ENCODE data around the gene THY1.
"Not testable (repeated sequence)": the region's sequence is repeated elsewhere in the genome, so short reads cannot be mapped to it uniquely, and the experiment has no call there.

Gene THY1

DNA sequence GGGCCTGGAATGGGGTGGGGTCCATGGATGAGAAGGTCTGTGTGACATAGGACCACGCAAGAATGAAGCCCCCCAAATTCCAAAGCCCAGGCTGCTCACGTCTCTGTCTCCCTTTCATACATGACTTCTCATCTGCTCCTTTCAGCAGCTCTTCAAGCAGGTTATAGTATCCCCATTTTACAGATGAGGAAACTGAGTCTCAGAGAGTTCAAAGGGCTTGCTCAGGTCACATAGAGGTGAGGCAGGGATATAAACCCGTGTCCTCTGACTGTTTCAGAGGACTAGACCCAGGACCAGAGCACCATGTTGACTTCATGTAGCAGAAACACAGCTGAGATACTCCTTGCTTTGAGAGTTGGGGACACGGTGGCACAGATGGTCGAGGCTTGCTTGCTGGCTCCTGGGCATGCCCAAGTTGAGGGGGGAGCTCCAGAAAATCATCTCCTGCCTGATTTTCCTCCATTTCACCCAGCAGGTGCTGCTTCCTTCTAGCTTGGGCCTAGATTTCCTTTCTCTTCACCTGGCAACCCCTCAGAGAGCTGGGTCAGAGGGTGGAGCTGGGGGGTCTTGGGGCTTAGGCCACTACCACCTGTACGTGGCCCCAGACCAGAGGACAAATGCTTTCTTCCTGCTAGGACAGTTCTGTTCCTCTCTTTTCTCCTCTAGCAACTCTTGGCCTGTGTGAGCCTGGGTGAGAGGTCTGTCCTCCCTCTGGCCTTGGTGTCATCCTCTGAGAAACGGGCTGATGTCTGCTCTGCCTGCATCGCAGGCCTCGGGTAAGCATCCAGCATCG lies 24.1 kb upstream of the THY1 start:
- in situ Hi-C loops (cut with HindIII; ENCODE audit: low pct_ligation_motif_present, low pct_unique_long_range_greater_than_20kb, low sequenced_read_pairs) = no loop called here
- no peak for DNase-seq

DNA sequence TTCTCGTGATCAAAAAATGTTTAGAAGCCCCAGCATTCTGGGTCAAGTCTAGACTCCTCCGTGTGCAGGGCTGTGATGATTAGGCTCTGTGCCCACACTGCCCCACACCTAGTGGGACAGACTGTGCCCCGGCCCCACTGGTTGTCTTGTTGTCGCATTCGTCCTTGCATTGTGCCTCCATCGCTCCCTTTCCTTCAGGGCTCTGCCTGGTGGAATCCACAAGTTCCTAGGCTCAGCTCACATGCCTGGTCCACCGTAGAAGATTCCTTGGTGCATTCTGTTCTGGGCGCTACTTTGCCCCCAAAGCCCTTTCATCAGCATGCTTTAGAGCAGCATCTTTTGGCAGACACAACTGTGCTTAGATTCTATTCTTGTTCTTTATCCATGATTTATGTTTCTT lies 23.5 kb upstream of the THY1 start:
- in situ Hi-C loops (cut with HindIII; ENCODE audit: low pct_ligation_motif_present, low pct_unique_long_range_greater_than_20kb, low sequenced_read_pairs) = no loop called here
- DNase-seq = no peak

DNA sequence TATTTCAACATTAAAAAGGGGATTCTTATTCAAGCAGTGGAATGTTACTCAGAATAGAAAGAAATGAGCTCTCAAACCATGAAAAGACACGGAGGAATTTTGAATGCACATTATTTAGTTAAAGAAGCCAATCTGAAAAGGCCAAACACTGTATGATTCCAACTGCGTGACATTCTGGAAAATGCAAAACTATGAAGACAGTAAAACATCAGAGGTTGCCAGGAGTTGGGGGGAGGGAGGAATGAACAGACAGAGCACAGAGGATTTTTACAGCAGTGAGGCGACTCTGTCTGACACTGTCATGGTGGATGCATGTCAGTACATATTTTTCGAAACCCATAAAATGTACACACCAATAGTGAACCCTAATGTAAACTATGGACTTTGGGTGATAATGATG lies 22.9 kb upstream of the THY1 start:
- in situ Hi-C loops (cut with HindIII; ENCODE audit: low pct_ligation_motif_present, low pct_unique_long_range_greater_than_20kb, low sequenced_read_pairs) = no loop called here

DNA sequence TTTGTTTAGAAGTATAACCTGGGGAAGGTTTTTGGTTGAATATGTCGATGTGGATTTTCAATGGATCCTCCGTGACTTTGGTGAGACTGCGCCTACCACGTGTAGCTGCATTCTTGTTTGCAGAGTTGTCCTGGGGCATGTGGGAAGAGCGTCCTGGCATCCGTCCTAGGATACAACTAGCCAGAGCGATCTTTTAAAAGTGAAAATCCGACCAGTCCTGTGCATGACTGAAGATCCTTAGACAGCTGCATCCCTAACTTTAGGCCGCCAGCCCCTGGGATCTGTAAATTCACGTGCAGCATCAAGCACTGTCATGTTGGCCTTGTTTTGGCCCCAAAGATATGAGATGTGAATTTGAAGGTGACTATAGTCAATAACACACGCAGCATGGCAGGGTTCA lies 22.4 kb upstream of the THY1 start:
- in situ Hi-C loops (cut with HindIII; ENCODE audit: low pct_ligation_motif_present, low pct_unique_long_range_greater_than_20kb, low sequenced_read_pairs) = no loop called here
- DNase-seq = no peak

More for the DNA sequence above, 22.9 kb upstream of the THY1 start:
- no peak for DNase-seq

DNA sequence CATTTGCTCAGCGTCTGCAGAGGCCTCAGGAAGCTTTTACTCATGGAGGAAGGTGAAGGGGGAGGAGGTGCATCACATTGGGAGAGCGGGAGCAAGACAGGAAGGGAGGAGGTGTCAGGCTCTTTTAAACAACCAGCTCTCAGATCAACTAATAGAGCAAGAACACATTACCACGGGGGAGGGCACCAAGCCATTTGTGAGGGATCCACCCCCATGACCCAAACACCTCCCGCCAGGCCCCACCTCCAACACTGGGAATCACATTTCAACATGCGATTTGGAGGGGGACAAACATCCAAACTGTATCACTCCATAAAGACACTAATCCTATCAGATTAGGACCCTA lies 18.9 kb upstream of the THY1 start:
- in situ Hi-C loops (cut with HindIII; ENCODE audit: low pct_ligation_motif_present, low pct_unique_long_range_greater_than_20kb, low sequenced_read_pairs) = no loop called here
- no peak for DNase-seq

DNA sequence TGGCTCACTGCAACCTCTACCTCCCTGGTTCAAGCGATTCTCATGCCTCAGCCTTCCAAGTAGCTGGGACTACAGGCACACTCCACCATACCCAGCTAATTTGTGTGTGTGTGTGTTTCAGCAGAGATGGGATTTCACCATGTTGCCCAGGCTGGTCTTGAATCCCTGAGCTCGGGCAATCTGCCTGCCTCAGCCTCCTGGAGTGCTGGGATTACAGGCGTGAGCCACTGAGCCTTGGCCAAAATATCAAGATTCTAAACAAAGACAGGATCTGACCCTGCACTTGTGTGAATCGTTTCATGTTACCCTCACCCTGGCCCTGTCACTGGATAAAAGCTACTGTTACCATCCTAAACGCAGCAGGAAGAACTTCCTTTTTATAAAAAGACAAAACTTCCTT lies 15.6 kb upstream of the THY1 start:
- DNase-seq = no peak
- in situ Hi-C loops (cut with HindIII; ENCODE audit: low pct_ligation_motif_present, low pct_unique_long_range_greater_than_20kb, low sequenced_read_pairs) = no loop called here

DNA sequence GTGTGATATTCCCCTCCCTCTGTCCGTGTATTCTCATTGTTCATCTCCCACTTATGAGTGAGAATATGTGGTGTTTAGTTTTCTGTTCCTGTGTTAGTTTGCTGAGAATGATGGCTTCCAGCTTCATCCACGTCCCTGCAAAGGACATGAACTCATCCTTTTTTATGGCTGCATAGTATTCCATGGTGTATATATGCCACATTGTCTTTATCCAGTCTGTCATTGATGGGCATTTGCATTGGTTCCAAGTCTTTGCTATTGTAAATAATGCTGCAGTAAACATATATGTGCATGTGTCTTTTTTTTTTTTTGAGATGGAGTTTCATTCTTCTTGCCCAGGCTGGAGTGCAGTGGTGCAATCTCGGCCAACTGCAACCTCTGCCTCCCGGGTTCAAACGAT lies 14.5 kb upstream of the THY1 start:
- DNase-seq; in situ Hi-C loops (cut with HindIII; ENCODE audit: low pct_ligation_motif_present, low pct_unique_long_range_greater_than_20kb, low sequenced_read_pairs): not testable (repeated sequence)

DNA sequence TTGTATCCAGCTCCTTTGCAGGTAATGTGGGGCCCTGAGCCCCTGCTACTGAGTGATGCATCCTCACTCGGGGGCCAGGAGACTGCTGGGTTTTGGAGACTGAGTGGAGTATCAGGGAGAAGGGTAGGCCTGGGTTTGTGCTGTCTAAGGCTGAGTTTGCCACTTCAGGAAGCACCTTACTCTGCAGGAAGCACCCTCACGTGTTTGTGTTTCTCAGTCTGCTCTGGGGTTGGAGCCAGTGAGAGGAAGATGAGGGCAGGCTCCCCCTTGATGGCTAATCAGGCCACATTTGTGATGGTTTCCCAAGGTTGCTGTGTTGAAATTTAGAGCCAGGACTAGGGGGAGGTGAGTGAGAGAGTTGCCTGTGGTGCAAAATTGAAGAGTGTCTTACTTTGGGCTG lies 13.7 kb upstream of the THY1 start:
- DNase-seq = no peak
- in situ Hi-C loops (cut with HindIII; ENCODE audit: low pct_ligation_motif_present, low pct_unique_long_range_greater_than_20kb, low sequenced_read_pairs) = no loop called here

DNA sequence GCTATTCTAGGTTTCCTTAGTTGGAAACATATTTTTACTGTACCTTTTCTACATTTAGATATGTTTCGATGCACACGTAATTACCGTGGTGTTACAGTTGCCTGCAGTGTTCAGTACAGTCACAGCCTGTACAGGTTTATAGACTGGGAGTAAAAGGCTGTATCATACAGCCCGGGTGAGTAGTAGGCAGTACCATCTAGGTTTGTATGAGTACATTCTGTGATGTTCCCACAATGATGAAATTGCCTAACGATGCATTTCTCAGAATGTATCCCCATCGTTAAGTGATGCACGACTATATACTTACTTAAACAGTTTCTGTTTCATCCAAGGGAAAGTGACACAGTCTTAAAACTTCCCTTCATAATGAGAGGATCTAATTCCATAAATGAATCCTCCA lies 13.1 kb upstream of the THY1 start:
- in situ Hi-C loops (cut with HindIII; ENCODE audit: low pct_ligation_motif_present, low pct_unique_long_range_greater_than_20kb, low sequenced_read_pairs) = no loop called here
- DNase-seq = no peak

DNA sequence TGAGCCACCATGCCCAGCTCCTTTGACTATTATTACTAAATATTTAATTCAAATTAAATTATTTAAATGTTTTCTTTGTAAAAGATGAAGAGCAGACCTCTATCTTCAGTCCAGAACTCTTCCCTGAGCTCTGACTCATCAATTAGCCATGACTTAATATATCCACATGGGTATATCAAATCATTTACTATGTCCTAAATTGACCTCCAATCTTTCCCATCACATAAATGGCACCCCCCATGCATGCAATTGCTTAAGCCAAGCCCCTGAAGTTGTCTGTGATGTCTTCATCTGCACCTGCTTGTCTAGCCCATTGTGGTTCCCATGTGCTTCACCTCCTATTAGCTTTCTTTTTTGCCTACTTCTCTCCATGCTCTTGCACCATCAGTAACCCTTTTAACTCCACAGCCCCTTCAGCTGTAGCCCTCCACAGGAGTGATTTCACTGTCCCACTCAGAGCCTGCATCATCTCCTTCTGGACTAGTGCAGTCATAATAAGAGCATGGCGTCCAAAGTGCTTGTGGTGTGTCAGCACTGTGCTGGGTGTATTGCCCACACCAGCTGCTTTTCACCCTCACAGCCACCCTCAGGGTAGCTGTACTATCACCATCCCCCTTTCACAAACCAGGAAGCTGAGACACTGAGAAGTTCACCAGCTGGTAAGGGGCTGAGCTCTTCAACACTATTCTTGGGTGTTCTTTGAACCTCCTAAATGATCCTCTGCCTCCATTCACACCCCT lies 11.8 kb upstream of the THY1 start:
- in situ Hi-C loops (cut with HindIII; ENCODE audit: low pct_ligation_motif_present, low pct_unique_long_range_greater_than_20kb, low sequenced_read_pairs) = no loop called here

DNA sequence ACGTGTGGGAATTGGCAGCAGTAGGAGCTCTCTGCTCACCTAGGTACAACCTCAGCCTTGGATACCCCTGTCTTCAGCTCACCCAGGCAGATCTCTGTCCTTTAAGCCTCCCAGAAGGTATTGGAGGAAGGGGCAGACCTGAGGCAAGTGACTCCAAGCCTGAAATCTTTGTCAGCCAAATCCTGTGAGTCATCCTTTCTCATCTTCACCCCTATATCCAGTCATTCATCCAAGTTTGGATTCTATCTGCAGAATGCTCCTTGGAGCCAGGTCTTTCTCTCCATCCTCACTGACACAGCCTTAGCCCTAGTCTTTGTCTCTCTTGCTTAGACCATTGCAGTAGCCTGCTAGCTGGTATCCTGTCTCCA lies 10.4 kb upstream of the THY1 start:
- DNase-seq = peak; percentile 27

More for the DNA sequence above, 11.8 kb upstream of the THY1 start:
- no peak for DNase-seq

DNA sequence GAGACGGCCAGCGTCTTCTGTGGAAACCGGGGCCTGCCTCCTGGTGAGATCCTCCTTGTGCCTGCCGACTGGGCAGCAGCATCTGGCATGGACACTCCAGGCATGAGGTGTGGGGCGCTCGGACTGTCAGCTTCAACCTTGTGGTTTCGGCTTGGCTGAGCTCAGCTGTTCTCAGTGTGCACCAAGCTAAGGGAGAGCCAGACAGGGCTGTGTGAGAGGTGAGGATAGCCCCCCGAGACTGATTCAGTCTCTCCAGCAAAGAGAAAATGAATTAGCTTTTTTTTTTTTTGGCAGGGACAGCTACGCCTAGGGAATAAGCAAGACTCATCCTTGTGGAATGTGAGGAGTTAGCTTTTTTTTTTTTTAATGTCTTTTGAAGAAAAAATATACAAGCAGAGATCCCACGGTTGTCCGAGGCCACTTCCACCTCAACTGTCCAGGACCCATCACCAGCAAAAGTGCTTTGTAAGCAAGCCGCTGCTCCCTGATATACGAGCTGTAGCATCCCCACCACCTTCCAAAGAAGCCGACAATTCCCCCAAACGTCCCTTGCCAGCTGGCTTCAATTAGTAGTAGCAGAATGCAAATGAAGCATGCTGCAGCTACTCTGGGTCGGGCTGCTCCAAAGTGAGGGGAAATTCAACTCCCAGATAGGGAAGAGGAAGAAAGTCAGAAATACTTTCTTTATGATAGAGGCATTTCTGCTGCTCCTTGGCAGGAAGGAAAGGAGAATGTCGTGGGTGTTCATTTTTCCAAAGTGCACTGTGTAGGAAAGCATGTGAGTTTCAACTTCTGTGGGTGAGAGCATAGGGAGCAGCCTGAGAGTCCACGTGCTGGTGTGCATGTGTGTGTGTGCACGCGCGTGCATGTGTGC lies 9.7 kb upstream of the THY1 start:
- in situ Hi-C loops (cut with HindIII; ENCODE audit: low pct_ligation_motif_present, low pct_unique_long_range_greater_than_20kb, low sequenced_read_pairs) = no loop called here
- DNase-seq = peak; percentile 85

More for the DNA sequence above, 10.4 kb upstream of the THY1 start:
- in situ Hi-C loops (cut with HindIII; ENCODE audit: low pct_ligation_motif_present, low pct_unique_long_range_greater_than_20kb, low sequenced_read_pairs) = no loop called here

DNA sequence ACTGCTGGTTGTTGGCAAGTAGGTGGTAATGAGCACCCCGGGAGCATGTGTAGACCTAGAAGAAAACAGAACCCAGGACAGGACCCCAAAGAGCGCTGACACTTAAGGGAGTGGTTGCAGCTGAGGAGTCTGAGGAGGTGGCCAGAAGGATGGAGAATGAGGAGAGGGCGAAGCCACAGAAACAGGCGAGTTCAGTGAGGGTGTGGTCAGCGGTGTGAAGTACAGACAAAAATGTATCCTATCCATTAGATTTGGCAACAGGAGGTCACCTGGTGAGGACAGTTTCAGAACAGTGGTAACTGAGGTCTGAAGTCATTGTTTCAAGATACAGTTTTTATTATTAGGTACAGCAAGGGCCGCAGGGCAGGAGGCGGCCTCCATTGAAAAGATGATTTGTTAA lies 8.6 kb upstream of the THY1 start:
- no peak for DNase-seq
- in situ Hi-C loops (cut with HindIII; ENCODE audit: low pct_ligation_motif_present, low pct_unique_long_range_greater_than_20kb, low sequenced_read_pairs) = no loop called here

DNA sequence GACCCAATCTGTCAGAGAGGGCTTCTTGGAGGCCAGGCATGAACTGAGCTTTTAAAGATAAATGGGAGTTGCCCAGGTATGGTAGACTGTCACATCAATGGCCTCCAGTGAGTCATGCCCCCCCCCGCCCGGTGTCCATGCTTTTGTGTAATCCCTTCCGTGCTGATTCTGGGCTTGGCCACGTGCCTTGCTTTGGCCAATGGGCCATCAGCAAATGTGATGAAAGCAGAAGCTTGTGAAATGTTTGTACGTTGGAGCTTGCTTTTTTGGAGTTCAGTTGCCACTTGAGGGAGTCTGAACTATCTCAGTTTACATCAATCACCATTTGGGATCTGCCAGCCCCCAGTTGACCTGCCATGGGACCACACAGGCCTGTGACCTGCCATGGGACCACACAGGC lies 4.3 kb upstream of the THY1 start:
- no peak for DNase-seq
- in situ Hi-C loops (cut with HindIII; ENCODE audit: low pct_ligation_motif_present, low pct_unique_long_range_greater_than_20kb, low sequenced_read_pairs) = no loop called here

DNA sequence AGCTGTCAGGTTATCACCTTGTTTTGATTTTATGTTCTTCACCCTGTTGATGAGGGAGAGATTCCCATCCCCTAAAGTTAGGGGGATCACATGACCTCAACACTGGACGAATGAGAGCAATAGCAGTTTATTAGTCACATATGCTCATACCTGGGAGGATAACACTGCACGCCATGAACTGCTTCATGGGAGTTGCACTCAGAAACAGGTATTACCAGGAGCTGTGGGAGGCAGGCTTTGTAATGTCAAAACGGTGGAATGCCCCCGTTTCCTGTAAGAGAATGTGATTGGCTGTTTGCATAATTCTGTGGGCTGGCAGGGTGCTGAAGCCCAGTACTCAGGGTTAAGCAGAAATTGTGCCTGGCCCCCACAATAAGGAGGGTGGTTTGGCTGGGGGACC lies 3.2 kb upstream of the THY1 start:
- DNase-seq = no peak
- in situ Hi-C loops (cut with HindIII; ENCODE audit: low pct_ligation_motif_present, low pct_unique_long_range_greater_than_20kb, low sequenced_read_pairs) = no loop called here

DNA sequence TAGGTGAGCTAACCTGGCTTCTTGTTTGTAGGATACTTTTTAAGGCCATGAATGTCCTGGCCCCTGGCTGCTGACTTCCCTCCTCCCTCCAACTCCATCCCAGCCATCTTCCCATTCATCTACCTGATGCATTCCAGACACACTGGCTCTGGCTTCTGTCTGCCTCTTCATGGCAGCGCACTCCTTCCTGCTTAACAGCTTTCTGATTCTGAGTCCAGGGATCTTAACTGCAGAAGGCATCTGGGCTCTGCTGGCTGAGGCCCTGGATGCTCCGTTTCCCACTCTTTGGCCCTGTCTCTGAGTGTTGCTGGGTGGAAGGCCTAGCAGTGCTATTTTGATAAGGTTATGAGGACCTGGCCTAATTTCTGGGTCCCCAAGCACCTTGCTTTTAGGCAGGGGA lies 1.8 kb upstream of the THY1 start:
- DNase-seq = no peak
- in situ Hi-C loops (cut with HindIII; ENCODE audit: low pct_ligation_motif_present, low pct_unique_long_range_greater_than_20kb, low sequenced_read_pairs) = no loop called here

DNA sequence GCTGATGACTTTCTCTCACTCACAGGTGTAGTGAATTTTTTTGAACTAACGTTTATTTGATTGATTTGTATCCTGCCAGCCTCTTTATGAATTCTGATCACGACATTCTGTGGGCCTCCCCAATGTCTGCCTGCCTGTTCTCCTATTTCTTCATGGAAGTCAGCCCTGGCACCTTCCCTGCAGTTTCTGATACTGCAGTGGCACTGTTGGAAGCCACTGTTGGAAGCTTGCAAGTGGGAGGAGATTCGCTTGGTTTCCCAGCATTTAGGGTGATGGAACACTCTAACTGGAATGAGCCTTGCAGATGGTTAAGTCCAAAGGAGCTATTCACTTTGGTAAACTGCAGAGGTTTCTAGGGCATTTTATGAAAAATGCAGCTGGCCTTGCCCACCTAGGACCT lies 1.3 kb upstream of the THY1 start:
- in situ Hi-C loops (cut with HindIII; ENCODE audit: low pct_ligation_motif_present, low pct_unique_long_range_greater_than_20kb, low sequenced_read_pairs) = no loop called here
- no peak for DNase-seq

DNA sequence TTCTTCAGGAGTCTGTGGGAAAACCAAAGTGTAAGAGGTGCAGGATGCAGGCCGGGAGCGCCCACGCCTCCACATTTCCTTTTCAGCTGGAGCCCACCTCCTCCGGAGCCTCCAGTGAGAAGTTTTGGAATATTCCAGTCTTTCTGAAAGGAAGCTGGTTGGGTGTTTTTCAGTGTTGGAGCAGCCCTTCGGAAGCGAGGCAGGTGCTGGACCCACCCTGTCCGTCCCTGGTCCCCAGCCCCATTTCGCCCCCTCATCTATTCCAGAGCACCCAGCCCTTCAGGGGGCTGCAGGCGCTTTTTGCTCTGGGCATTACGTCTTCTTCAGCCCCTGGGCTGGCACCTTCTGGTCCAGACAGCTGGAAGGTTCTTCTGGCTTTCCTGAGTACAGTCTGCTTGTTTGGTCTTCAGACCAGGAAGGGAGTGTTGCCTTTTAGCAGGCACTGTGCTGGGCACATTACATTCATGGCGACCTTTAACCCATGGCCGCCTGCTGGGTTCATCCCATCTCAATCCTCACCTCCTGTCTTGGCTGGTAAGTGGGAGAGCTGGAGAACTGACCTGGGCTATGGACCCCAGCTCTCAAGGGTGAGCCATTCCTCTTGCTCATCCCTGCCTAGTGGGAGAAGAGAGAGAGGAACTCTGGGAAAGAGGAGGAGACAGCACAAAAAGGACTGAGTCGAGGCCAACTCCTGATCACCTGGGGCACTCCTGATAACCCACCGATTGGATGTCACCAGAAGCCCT lies 710 bp upstream of the THY1 start:
- DNase-seq = no peak
- in situ Hi-C loops (cut with HindIII; ENCODE audit: low pct_ligation_motif_present, low pct_unique_long_range_greater_than_20kb, low sequenced_read_pairs) = no loop called here

All from ACHN (cell line).